Neural cell (in vitro differentiated cells): ENCODE measurements around the gene HGF. TPM values are rescaled to one million over a fixed set of nuclear protein-coding genes. Genes with fewer than 3 reads are reported as not detected.

Experiments used
- H2AFZ ChIP-seq: fragments of 200-600, 300-800 bp; sonication (generic), shearing (Covaris generic); 2 replicates; pipeline ENCODE4 v1.6.0; 2014; ENCODE audit warnings: low read depth, mild to moderate bottlenecking, antibody characterized with exemption, low read length, moderate library complexity
- H3F3A ChIP-seq: fragments of 200-600 bp; shearing (Covaris generic); 2 replicates; pipeline ENCODE4 v1.6.1; 2016; ENCODE audit warnings: mild to moderate bottlenecking, moderate library complexity, mixed read lengths, antibody characterized with exemption, low read length; ENCODE audit not compliant: insufficient read depth, poor library complexity, severe bottlenecking
- H3K27ac ChIP-seq: fragments of 200-600, 300-800 bp; sonication (generic), shearing (Covaris generic); 2 replicates; pipeline ENCODE4 v1.5.1; 2014; ENCODE audit warnings: mild to moderate bottlenecking, low read length, moderate library complexity
- H3K27me3 ChIP-seq: fragments of 300-800, 200-600 bp; sonication (generic), shearing (Covaris generic); 2 replicates; pipeline ENCODE4 v1.6.0; 2014; ENCODE audit warnings: mild to moderate bottlenecking, low read depth, low read length, moderate library complexity; ENCODE audit not compliant: insufficient read depth
- H3K36me3 ChIP-seq: fragments of 300-800, 200-600 bp; sonication (generic), shearing (Covaris generic); 2 replicates; pipeline ENCODE4 v1.5.1; 2014; ENCODE audit warnings: mild to moderate bottlenecking, antibody characterized with exemption, low read length, moderate library complexity; ENCODE audit not compliant: insufficient read depth
- H3K4me2 ChIP-seq: fragments of 300-800, 200-600 bp; sonication (generic), shearing (Covaris generic); 2 replicates; pipeline ENCODE4 v1.6.0; 2014; ENCODE audit warnings: mild to moderate bottlenecking, low read length
- H3K4me3 ChIP-seq: fragments of 300-800, 200-600 bp; sonication (generic), shearing (Covaris generic); 2 replicates; pipeline ENCODE4 v1.5.1; 2014; ENCODE audit warnings: mild to moderate bottlenecking, low read length, moderate library complexity
- H3K79me2 ChIP-seq: fragments of 200-600 bp; shearing (Covaris generic); replicated peaks from 2 replicates; pipeline ENCODE4 v1.6.0; 2014; ENCODE audit warnings: mild to moderate bottlenecking, low read length, moderate library complexity; ENCODE audit not compliant: insufficient read depth
- H3K9ac ChIP-seq: fragments of 300-800, 200-600 bp; sonication (generic), shearing (Covaris generic); 2 replicates; pipeline ENCODE4 v1.6.1; 2016; ENCODE audit warnings: mild to moderate bottlenecking, low read length, mixed read lengths
- H3K9me2 ChIP-seq: fragments of 200-600 bp; shearing (Covaris generic); 2 replicates; pipeline ENCODE4 v1.6.1; 2016; ENCODE audit warnings: mild to moderate bottlenecking, low read length, mixed read lengths; ENCODE audit not compliant: insufficient read depth
- H3K9me3 ChIP-seq: fragments of 200-600, 300-800 bp; sonication (generic), shearing (Covaris generic); 2 replicates; pipeline ENCODE4 v1.6.1; 2016; ENCODE audit warnings: mild to moderate bottlenecking, mixed run types, low read length, moderate library complexity, mixed read lengths
- H4K20me1 ChIP-seq: fragments of 200-600 bp; shearing (Covaris generic); 2 replicates; pipeline ENCODE4 v1.6.1; 2016; ENCODE audit warnings: mild to moderate bottlenecking, mixed run types; ENCODE audit not compliant: insufficient read depth
- EP300 ChIP-seq: fragments of 450-650 bp; conservative IDR thresholded peaks from 2 replicates; pipeline ENCODE4 v1.6.1; 2014; ENCODE audit warnings: antibody characterized with exemption, mild to moderate bottlenecking, moderate library complexity; ENCODE audit not compliant: poor library complexity, severe bottlenecking
- EZH2 ChIP-seq: fragments of 200-600, 300-800 bp; shearing (Covaris generic), sonication (generic); IDR thresholded peaks from 2 replicates; pipeline ENCODE4 v1.6.1; 2014; ENCODE audit warnings: antibody characterized with exemption, low read length, borderline replicate concordance, mild to moderate bottlenecking; ENCODE audit not compliant: insufficient read depth, poor library complexity, severe bottlenecking
- MXI1 ChIP-seq: fragments of 450-650 bp; conservative IDR thresholded peaks from 2 replicates; pipeline ENCODE4 v1.6.1; 2014; ENCODE audit warnings: antibody characterized with exemption, mild to moderate bottlenecking; ENCODE audit not compliant: poor library complexity, severe bottlenecking
- POLR2AphosphoS5 ChIP-seq: IDR thresholded peaks from 2 replicates; pipeline ENCODE4 v1.6.1; 2012
- RAD21 ChIP-seq: fragments of 450-650 bp; conservative IDR thresholded peaks from 2 replicates; pipeline ENCODE4 v1.6.1; 2014; ENCODE audit warnings: antibody characterized with exemption, mild to moderate bottlenecking, moderate library complexity
- SMC3 ChIP-seq: fragments of 450-650 bp; conservative IDR thresholded peaks from 2 replicates; pipeline ENCODE4 v1.6.1; 2014; ENCODE audit warnings: antibody characterized with exemption, mild to moderate bottlenecking, moderate library complexity; ENCODE audit not compliant: poor library complexity
- TAF1 ChIP-seq: IDR thresholded peaks from 2 replicates; pipeline ENCODE4 v1.6.1; 2012; ENCODE audit warnings: low read depth
- polyA plus RNA-seq: library from polyadenylated mRNA; depleted of rRNA; stranded (reverse); fragments of >200 nt; gene quantifications from 2 replicates; pipeline ENCODE4 v1.2.3, GENCODE V29; 2014
- TF ChIP-seq, protein P1 (sequence below): fragments of 450-650 bp; IDR thresholded peaks from 2 replicates; pipeline ENCODE4 v1.5.1; 2014; ENCODE audit warnings: antibody characterized with exemption, mild to moderate bottlenecking, moderate library complexity; ENCODE audit not compliant: poor library complexity, severe bottlenecking
- TF ChIP-seq, protein P2 (sequence below): IDR thresholded peaks from 2 replicates; pipeline ENCODE4 v1.6.1; 2012; ENCODE audit warnings: borderline replicate concordance

HGF gene
- polyA plus RNA-seq, 1 donor from 2014 or later = not detected

DNA sequence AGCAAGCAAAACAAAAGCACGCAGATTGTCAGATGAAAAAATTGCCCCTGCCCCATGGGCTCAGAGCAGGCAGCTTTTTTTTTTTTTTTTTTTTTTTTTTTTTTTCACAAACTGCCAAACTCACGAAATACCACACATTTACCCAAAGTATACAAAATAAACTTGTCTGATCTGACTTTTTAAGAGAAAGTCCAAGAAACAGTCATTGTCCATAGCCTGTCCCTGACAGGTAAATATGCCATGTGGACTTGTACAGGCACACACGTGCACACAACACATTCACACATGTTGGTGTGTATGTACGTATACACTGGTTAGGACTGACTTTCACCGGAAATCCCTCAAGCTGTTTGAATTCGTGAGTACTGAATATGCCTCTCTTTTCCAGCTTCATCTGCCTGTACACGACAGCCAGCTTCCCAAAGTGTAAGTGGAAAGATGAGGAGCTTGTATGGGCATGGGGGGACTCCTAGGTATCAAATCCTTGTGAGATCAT is 929 bp upstream of the HGF start:
- Histone ChIP-seq H2AFZ (no peak overlapping the region), H3K79me2 (no peaks in the 10 kb centered on the region), H3K4me3 (no peak overlapping the region), H3K9me3 (no peaks in the 10 kb centered on the region), H4K20me1 (no peaks in the 10 kb centered on the region), H3K36me3 (no peaks in the 10 kb centered on the region), H3K9me2 (no peaks in the 10 kb centered on the region), H3K27ac (no peak overlapping the region), H3K4me2 (no peak overlapping the region), H3K27me3 (no peaks in the 10 kb centered on the region), H3F3A (no peaks in the 10 kb centered on the region), H3K9ac (no peak overlapping the region)
- TF ChIP-seq, protein P1, sequence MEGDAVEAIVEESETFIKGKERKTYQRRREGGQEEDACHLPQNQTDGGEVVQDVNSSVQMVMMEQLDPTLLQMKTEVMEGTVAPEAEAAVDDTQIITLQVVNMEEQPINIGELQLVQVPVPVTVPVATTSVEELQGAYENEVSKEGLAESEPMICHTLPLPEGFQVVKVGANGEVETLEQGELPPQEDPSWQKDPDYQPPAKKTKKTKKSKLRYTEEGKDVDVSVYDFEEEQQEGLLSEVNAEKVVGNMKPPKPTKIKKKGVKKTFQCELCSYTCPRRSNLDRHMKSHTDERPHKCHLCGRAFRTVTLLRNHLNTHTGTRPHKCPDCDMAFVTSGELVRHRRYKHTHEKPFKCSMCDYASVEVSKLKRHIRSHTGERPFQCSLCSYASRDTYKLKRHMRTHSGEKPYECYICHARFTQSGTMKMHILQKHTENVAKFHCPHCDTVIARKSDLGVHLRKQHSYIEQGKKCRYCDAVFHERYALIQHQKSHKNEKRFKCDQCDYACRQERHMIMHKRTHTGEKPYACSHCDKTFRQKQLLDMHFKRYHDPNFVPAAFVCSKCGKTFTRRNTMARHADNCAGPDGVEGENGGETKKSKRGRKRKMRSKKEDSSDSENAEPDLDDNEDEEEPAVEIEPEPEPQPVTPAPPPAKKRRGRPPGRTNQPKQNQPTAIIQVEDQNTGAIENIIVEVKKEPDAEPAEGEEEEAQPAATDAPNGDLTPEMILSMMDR = no peak

DNA sequence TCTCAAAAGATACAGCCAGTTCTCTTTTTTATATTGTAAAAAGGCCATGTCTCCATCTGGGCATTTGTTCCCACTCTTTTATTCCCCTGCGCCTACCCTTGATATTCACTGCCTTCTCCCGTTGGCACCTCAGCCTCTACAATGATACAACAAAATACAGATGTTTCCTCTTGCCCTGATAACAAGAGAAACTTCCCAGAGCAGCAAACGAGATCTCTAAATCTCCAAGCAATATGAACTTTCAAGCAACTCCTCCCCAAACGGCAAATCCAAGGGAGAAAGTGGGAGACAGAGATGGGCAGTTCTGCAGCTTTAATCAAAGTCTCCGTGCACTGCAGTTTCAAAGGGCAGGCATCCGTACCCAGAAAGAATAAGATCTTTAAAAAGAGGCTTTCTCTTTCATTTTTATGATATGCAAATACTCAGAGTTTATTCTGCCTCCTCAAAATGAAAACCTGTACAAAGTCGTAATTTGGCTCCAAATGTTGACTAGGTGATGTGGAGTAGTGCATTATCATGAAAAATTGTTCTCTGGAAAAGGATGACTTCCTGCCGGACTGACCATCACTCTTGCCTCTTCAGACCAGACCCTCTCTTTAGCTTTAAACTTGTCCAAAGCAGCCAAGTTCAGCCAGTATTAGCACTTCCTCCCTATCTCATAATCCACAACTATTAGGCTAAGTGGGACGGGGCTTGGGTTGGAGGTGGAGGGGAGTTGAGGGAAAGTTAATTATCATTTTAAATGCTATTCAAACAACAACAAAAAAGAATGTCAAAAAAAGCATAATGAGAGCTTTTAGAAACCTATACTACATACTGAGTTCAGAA is 682 bp downstream of the HGF start:
- Histone ChIP-seq H3K27me3 (no peaks in the 10 kb centered on the region), H3K27ac (no peak overlapping the region), H3F3A (no peaks in the 10 kb centered on the region), H4K20me1 (no peaks in the 10 kb centered on the region), H3K79me2 (no peaks in the 10 kb centered on the region), H3K9me3 (no peaks in the 10 kb centered on the region), H3K9ac (no peak overlapping the region), H2AFZ (no peak overlapping the region), H3K4me3 (no peak overlapping the region), H3K36me3 (no peaks in the 10 kb centered on the region), H3K9me2 (no peaks in the 10 kb centered on the region), H3K4me2 (no peak overlapping the region)
- TF ChIP-seq TAF1 (no peak), RAD21 (no peak), POLR2AphosphoS5 (no peak), EP300 (no peak), MXI1 (no peak), SMC3 (no peak), EZH2 (no peak)
- TF ChIP-seq, protein P1 = no peak
- TF ChIP-seq, protein P2, sequence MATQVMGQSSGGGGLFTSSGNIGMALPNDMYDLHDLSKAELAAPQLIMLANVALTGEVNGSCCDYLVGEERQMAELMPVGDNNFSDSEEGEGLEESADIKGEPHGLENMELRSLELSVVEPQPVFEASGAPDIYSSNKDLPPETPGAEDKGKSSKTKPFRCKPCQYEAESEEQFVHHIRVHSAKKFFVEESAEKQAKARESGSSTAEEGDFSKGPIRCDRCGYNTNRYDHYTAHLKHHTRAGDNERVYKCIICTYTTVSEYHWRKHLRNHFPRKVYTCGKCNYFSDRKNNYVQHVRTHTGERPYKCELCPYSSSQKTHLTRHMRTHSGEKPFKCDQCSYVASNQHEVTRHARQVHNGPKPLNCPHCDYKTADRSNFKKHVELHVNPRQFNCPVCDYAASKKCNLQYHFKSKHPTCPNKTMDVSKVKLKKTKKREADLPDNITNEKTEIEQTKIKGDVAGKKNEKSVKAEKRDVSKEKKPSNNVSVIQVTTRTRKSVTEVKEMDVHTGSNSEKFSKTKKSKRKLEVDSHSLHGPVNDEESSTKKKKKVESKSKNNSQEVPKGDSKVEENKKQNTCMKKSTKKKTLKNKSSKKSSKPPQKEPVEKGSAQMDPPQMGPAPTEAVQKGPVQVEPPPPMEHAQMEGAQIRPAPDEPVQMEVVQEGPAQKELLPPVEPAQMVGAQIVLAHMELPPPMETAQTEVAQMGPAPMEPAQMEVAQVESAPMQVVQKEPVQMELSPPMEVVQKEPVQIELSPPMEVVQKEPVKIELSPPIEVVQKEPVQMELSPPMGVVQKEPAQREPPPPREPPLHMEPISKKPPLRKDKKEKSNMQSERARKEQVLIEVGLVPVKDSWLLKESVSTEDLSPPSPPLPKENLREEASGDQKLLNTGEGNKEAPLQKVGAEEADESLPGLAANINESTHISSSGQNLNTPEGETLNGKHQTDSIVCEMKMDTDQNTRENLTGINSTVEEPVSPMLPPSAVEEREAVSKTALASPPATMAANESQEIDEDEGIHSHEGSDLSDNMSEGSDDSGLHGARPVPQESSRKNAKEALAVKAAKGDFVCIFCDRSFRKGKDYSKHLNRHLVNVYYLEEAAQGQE = no peak
